Panc1 (cell line): ENCODE results near the gene PBX1.

ENCODE experiments used
- CTCF ChIP-seq: fragments of 450-650 bp; IDR thresholded peaks from 2 replicates; pipeline ENCODE4 v1.5.1; 2017; ENCODE audit warnings: mild to moderate bottlenecking
- POLR2AphosphoS5 ChIP-seq: IDR thresholded peaks from 2 replicates; pipeline ENCODE4 v1.6.1; 2012; ENCODE audit warnings: mild to moderate bottlenecking, low read depth, low read length, moderate library complexity
- SIN3A ChIP-seq: IDR thresholded peaks from 2 replicates; pipeline ENCODE4 v1.6.1; 2012; ENCODE audit warnings: low read depth, mild to moderate bottlenecking, low read length, moderate library complexity, borderline replicate concordance; ENCODE audit not compliant: insufficient read depth
- TCF7L2 ChIP-seq: IDR thresholded peaks from 2 replicates; pipeline ENCODE4 v1.6.1; 2011; ENCODE audit warnings: mild to moderate bottlenecking, low read depth, low read length, inconsistent platforms
- TF ChIP-seq, protein P1 (sequence below), 2 experiments: IDR thresholded peaks; 2 replicates each; pipeline ENCODE4 v1.6.1; 2011 to 2012; ENCODE audit warnings: low read depth in 2 of 2, control low read depth in 1 of 2, low read length in 1 of 2, mild to moderate bottlenecking in 1 of 2, moderate library complexity in 1 of 2; ENCODE audit not compliant: insufficient read depth in 1 of 2

GRCh38 chr1:164602480-164603093 is 43.6 kb downstream of the PBX1 start:
- no peak for TF ChIP-seq CTCF
- TF ChIP-seq TCF7L2: no peak
- no peak for TF ChIP-seq POLR2AphosphoS5
- TF ChIP-seq SIN3A: no peak
- TF ChIP-seq, protein P1, sequence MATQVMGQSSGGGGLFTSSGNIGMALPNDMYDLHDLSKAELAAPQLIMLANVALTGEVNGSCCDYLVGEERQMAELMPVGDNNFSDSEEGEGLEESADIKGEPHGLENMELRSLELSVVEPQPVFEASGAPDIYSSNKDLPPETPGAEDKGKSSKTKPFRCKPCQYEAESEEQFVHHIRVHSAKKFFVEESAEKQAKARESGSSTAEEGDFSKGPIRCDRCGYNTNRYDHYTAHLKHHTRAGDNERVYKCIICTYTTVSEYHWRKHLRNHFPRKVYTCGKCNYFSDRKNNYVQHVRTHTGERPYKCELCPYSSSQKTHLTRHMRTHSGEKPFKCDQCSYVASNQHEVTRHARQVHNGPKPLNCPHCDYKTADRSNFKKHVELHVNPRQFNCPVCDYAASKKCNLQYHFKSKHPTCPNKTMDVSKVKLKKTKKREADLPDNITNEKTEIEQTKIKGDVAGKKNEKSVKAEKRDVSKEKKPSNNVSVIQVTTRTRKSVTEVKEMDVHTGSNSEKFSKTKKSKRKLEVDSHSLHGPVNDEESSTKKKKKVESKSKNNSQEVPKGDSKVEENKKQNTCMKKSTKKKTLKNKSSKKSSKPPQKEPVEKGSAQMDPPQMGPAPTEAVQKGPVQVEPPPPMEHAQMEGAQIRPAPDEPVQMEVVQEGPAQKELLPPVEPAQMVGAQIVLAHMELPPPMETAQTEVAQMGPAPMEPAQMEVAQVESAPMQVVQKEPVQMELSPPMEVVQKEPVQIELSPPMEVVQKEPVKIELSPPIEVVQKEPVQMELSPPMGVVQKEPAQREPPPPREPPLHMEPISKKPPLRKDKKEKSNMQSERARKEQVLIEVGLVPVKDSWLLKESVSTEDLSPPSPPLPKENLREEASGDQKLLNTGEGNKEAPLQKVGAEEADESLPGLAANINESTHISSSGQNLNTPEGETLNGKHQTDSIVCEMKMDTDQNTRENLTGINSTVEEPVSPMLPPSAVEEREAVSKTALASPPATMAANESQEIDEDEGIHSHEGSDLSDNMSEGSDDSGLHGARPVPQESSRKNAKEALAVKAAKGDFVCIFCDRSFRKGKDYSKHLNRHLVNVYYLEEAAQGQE (IDR thresholded peaks at IDR 0.05; ENCODE audit: insufficient read depth in 1 of 2, low read depth in 2 of 2, low read length in 1 of 2): no peak
